ENCODE data around the gene COX4I1. TPM values are rescaled to one million over a fixed set of nuclear protein-coding genes. Genes with fewer than 3 reads are reported as not detected.

Gene COX4I1
- total and polyA plus RNA-seq, 2 of the 8 experiments (the other 6 are each of a cell fraction or from before 2014, with no cell fraction given) = 507 to 707 TPM

- Histone ChIP-seq H3K4ac (replicated peaks; ENCODE audit: insufficient read length, low read depth, low read length) (no peak overlapping the region), H3K36me3 (ENCODE audit: control insufficient read depth in 2 of 4, insufficient read depth in 4 of 4, low read length in 3 of 4) (no peaks in the 10 kb centered on the region), H2BK15ac (ENCODE audit: low read length) (no peak overlapping the region), H3K4me2 (ENCODE audit: insufficient read depth in 1 of 2, low read depth in 2 of 2, low read length in 2 of 2) (no peak overlapping the region), H4K5ac (ENCODE audit: insufficient read length, low read depth, low read length) (no peak overlapping the region), H3K56ac (replicated peaks; ENCODE audit: insufficient read length, low read depth, low read length) (no peak overlapping the region), H2BK120ac (replicated peaks; ENCODE audit: low read depth, low read length) (no peak overlapping the region), H2BK12ac (ENCODE audit: low read depth, low read length) (0 out of 2 replicates have a peak overlapping the region, but pooled peaks have one; percentile 17), H3K23me2 (ENCODE audit: low read depth, low read length) (peaks cover 6% of the 10 kb centered on the region; the same call in 1 of the 2 replicates), H3K18ac (ENCODE audit: extremely low read depth, low read length) (no peak overlapping the region), H4K91ac (replicated peaks; ENCODE audit: insufficient read length, low read length) (no peak overlapping the region), H2BK20ac (ENCODE audit: low read length) (no peak overlapping the region), H2AFZ (ENCODE audit: low read length) (no peak overlapping the region), H4K8ac (ENCODE audit: extremely low read depth, insufficient read depth, low read length) (no peak overlapping the region), H3K79me1 (ENCODE audit: low read depth, low read length) (no peaks in the 10 kb centered on the region), H3K9ac (replicated peaks in 1 of 4; ENCODE audit: extremely low read depth in 1 of 4, low read depth in 3 of 4, low read length in 3 of 4) (no peak overlapping the region), H3K27me3 (replicated peaks in 1 of 4; ENCODE audit: control insufficient read depth in 3 of 4, extremely low read depth in 1 of 4, insufficient read depth in 3 of 4, low read length in 3 of 4) (peaks cover 0 to 11% (median 3%) of the 10 kb centered on the region in 4 experiments; a peak in 2 of 7 replicates), H3K23ac (ENCODE audit: insufficient read length) (no peak overlapping the region), H4K20me1 (replicated peaks in 1 of 2; ENCODE audit: control insufficient read depth in 1 of 2, insufficient read depth in 2 of 2, low read length in 2 of 2) (peaks cover 0 to 6% of the 10 kb centered on the region in 2 experiments), H3K79me2 (ENCODE audit: control insufficient read depth in 1 of 2, insufficient read depth in 2 of 2, low read length in 2 of 2) (no peaks in the 10 kb centered on the region), H3K9me3 (ENCODE audit: insufficient read depth in 2 of 2, low read depth in 1 of 2, low read length in 1 of 2) (no peaks in the 10 kb centered on the region), H3K4me1 (replicated peaks in 1 of 4; ENCODE audit: control insufficient read depth in 3 of 4, insufficient read depth in 4 of 4, low read length in 3 of 4) (no peaks in the 10 kb centered on the region; a peak in 1 of 7 replicates), H2BK5ac (ENCODE audit: low read depth, low read length) (no peak overlapping the region), H3K4me3 (ENCODE audit: extremely low read depth in 1 of 4, insufficient read depth in 2 of 4, low read depth in 3 of 4, low read length in 4 of 4) (no peak overlapping the region), H3K14ac (ENCODE audit: insufficient read length) (no peak overlapping the region), H3K27ac (ENCODE audit: low read depth, low read length) (no peak overlapping the region), H2AK5ac (ENCODE audit: low read depth, low read length) (no peak overlapping the region)
- CTCF ChIA-PET (ENCODE audit: partially characterized antibody) = interaction anchor here (0.5 to 7.6 kb wide), 70 partner anchors 10 to 699 kb away, joined by 3 to 319 read pairs (median 6); partner anchors contain the start of gene IRF8
- 78% methylated on average over 22 of the region's 22 CpGs; no CpG with 5 or more reads in 1 of the 2 experiments for WGBS, 2 experiments (ENCODE audit: extremely low coverage in 1 of 2, insufficient coverage in 1 of 2, insufficient read length in 1 of 2, insufficient replicate concordance in 2 of 2, low coverage in 1 of 2, low lambda C conversion rate in 2 of 2, missing lambda C conversion rate in 1 of 2)
- POLR2A ChIA-PET (ENCODE audit: partially characterized antibody) = no interaction called here
- no peak for FAIRE-seq
- DNase-seq (ENCODE audit: low read depth in 1 of 2, low spot score in 2 of 2) = no peak
Measured at GRCh38 chr16:85820604-85821372, 21.3 kb downstream of the COX4I1 start.
